Activated B cell treated with CpG ODN at 0.5 μM for 24 hours (primary cell): Measurements from ENCODE around the gene KCNF1. TPM values are rescaled to one million over a fixed set of nuclear protein-coding genes. Genes with fewer than 3 reads are reported as not detected.

Experiments used
- ATAC-seq: fragments of 200-7000 bp; cut with Tn5 transposase; one replicate; pipeline ENCODE4 v1.10.0; 2021; ENCODE audit warnings: low read depth, mild to moderate bottlenecking, moderate library complexity
- CTCF ChIA-PET: fragments of 350-600 bp; sonication (Branson Sonifier 250); formaldehyde crosslinking; loops from one replicate; lab custom pipeline; 2021; ENCODE audit warnings: antibody characterized with exemption; lab: Charles Lee
- POLR2A ChIA-PET: fragments of 350-600 bp; sonication (Branson Sonifier 250); formaldehyde crosslinking; loops from one replicate; lab custom pipeline; 2021; ENCODE audit warnings: antibody characterized with exemption; lab: Charles Lee
- DNase-seq: peaks from one replicate; pipeline ENCODE4 v3.0.0; 2022
- H3K27ac Mint-ChIP-seq: one replicate; pipeline ENCODE4 v1.8.0; 2020; ENCODE audit warnings: mixed read lengths
- H3K27me3 Mint-ChIP-seq: one replicate; pipeline ENCODE4 v1.8.0; 2021; ENCODE audit warnings: mixed read lengths
- H3K36me3 Mint-ChIP-seq: one replicate; pipeline ENCODE4 v1.8.0; 2021; ENCODE audit warnings: low read depth, mixed read lengths
- H3K4me1 Mint-ChIP-seq: one replicate; pipeline ENCODE4 v1.8.0; 2021; ENCODE audit warnings: mixed read lengths
- H3K4me3 Mint-ChIP-seq: one replicate; pipeline ENCODE4 v1.8.0; 2020; ENCODE audit warnings: mild to moderate bottlenecking, mixed read lengths
- H3K9me3 Mint-ChIP-seq: one replicate; pipeline ENCODE4 v1.8.0; 2020; ENCODE audit warnings: mixed read lengths
- CTCF ChIP-seq: fragments of 200-600 bp; IDR thresholded peaks from one replicate; pipeline ENCODE4 v1.8.0; 2022; ENCODE audit warnings: antibody characterized with exemption, mild to moderate bottlenecking
- intact Hi-C: fragments of 100-400 bp; cut with micrococcal nuclease; formaldehyde crosslinking; loops from one replicate; pipeline ENCODE4 v1.15.1; 2024
- total RNA-seq: library from RNA; stranded (reverse); gene quantifications from 2 replicates; pipeline ENCODE4 v1.2.3, GENCODE V29; 2022

The KCNF1 gene
- total RNA-seq, 1 donor from 2014 or later = not detected

GRCh38 chr2:10917927-10918326, 6.2 kb downstream of the KCNF1 start:
- no peaks in the 10 kb centered on the region for H3K36me3 Mint-ChIP-seq
- ChIA-PET CTCF (no interaction called here), POLR2A (no interaction called here)
- no peaks in the 10 kb centered on the region for H3K9me3 Mint-ChIP-seq
- no peak overlapping the region for H3K27ac Mint-ChIP-seq
- DNase-seq = no peak
- no peak for ATAC-seq
- peaks cover 23% of the 10 kb centered on the region for H3K27me3 Mint-ChIP-seq
- H3K4me1 Mint-ChIP-seq = peaks cover 2% of the 10 kb centered on the region
- intact Hi-C loops = no loop called here
- TF ChIP-seq CTCF = no peak
- no peak overlapping the region for H3K4me3 Mint-ChIP-seq

- Mint-ChIP-seq H3K27me3 (peaks cover 19% of the 10 kb centered on the region), H3K36me3 (no peaks in the 10 kb centered on the region), H3K4me3 (no peak overlapping the region), H3K9me3 (no peaks in the 10 kb centered on the region), H3K27ac (no peak overlapping the region), H3K4me1 (no peaks in the 10 kb centered on the region)
- DNase-seq = no peak
- no peak for ATAC-seq
- no peak for TF ChIP-seq CTCF
- intact Hi-C loops = no loop called here
- CTCF ChIA-PET = no interaction called here
- POLR2A ChIA-PET = no interaction called here
Observed at GRCh38 chr2:10918661-10919409, 7.1 kb downstream of the KCNF1 start.

GRCh38 chr2:10919410-10919770, 7.7 kb downstream of the KCNF1 start:
- no peak for DNase-seq
- intact Hi-C loops = no loop called here
- no peak for TF ChIP-seq CTCF
- Mint-ChIP-seq H3K36me3 (no peaks in the 10 kb centered on the region), H3K4me1 (no peaks in the 10 kb centered on the region), H3K9me3 (no peaks in the 10 kb centered on the region), H3K27me3 (peaks cover 15% of the 10 kb centered on the region), H3K27ac (no peak overlapping the region), H3K4me3 (no peak overlapping the region)
- no peak for ATAC-seq
- ChIA-PET CTCF (no interaction called here), POLR2A (no interaction called here)

- Mint-ChIP-seq H3K36me3 (no peaks in the 10 kb centered on the region), H3K27ac (no peak overlapping the region), H3K9me3 (no peaks in the 10 kb centered on the region), H3K4me1 (no peaks in the 10 kb centered on the region), H3K4me3 (no peak overlapping the region), H3K27me3 (peaks cover 10% of the 10 kb centered on the region)
- ATAC-seq = no peak
- ChIA-PET POLR2A (no interaction called here), CTCF (no interaction called here)
- intact Hi-C loops = no loop called here
- TF ChIP-seq CTCF = no peak
- no peak for DNase-seq
Observed at GRCh38 chr2:10919771-10920621, 8.3 kb downstream of the KCNF1 start.

GRCh38 chr2:10920764-10921388, 9.1 kb downstream of the KCNF1 start:
- CTCF ChIA-PET = no interaction called here

More at GRCh38 chr2:10920764-10921388, 9.1 kb downstream of the KCNF1 start:
- intact Hi-C loops = no loop called here
- DNase-seq (no peak), ATAC-seq (no peak)
- TF ChIP-seq CTCF = no peak
- Mint-ChIP-seq H3K27ac (no peak overlapping the region), H3K36me3 (no peaks in the 10 kb centered on the region), H3K4me1 (no peaks in the 10 kb centered on the region), H3K27me3 (peaks cover 8% of the 10 kb centered on the region), H3K4me3 (no peak overlapping the region), H3K9me3 (no peaks in the 10 kb centered on the region)
- POLR2A ChIA-PET = no interaction called here
